ENCODE data around the gene ARHGDIB.

DNA sequence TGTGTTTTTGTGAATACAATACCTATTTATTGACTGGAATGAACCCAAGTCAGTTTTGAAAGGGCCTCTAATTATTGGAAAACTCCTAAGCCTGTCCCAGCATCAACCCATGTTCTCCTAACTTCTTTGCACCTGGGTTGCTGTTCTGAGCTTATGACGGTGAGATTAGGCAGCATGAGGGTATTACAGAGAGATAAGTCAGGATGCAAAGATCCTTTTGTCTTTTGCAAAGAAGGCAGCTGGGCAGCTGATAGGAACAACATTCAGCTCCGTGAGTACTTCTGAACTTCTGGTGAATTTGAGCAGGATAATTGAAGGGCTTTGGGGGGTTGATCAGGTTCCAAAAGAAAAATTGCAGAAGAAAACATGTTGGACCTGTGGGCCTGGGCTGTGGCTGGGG, 11.4 kb upstream of the ARHGDIB start, which contains the start of gene PDE6H:
- TF ChIP-seq, protein P1, sequence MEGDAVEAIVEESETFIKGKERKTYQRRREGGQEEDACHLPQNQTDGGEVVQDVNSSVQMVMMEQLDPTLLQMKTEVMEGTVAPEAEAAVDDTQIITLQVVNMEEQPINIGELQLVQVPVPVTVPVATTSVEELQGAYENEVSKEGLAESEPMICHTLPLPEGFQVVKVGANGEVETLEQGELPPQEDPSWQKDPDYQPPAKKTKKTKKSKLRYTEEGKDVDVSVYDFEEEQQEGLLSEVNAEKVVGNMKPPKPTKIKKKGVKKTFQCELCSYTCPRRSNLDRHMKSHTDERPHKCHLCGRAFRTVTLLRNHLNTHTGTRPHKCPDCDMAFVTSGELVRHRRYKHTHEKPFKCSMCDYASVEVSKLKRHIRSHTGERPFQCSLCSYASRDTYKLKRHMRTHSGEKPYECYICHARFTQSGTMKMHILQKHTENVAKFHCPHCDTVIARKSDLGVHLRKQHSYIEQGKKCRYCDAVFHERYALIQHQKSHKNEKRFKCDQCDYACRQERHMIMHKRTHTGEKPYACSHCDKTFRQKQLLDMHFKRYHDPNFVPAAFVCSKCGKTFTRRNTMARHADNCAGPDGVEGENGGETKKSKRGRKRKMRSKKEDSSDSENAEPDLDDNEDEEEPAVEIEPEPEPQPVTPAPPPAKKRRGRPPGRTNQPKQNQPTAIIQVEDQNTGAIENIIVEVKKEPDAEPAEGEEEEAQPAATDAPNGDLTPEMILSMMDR (IDR thresholded peaks at IDR 0.05 in 4 of 5, conservative IDR thresholded peaks at IDR 0.05 in 1 of 5) = no peak
- TF ChIP-seq POLR2A (IDR thresholded peaks at IDR 0.05) = no peak

Data from gastrocnemius medialis (tissue), 4 donors.